Fibroblast of lung (primary cell): ENCODE measurements around the gene ZNF429. TPM values are rescaled to one million over a fixed set of nuclear protein-coding genes. Genes with fewer than 3 reads are reported as not detected.
A peak's percentile ranks its signal among the peaks of the same experiment; 100 is the strongest.

Source experiments
- DNase-seq, 2 donors: peaks; one replicate each; pipeline versions ENCODE4 v3.0.0 to v3.0.0-alpha.2; 2010; ENCODE audit warnings: low read depth in 2 of 2
- H2AFZ ChIP-seq: 2 replicates; pipeline ENCODE4 v1.5.1; 2012; ENCODE audit warnings: low read length, control low read depth, inconsistent platforms
- H3K27ac ChIP-seq: 2 replicates; pipeline ENCODE4 v1.5.1; 2011; ENCODE audit warnings: low read length, control low read depth; ENCODE audit not compliant: insufficient read depth
- H3K27me3 ChIP-seq: 2 replicates; pipeline ENCODE4 v1.5.1; 2011; ENCODE audit warnings: mild to moderate bottlenecking, low read length; ENCODE audit not compliant: control insufficient read depth, insufficient read depth
- H3K36me3 ChIP-seq: 2 replicates; pipeline ENCODE4 v1.5.1; 2011; ENCODE audit warnings: low read length; ENCODE audit not compliant: control insufficient read depth, insufficient read depth
- H3K4me1 ChIP-seq: 2 replicates; pipeline ENCODE4 v1.5.1; 2011; ENCODE audit warnings: low read length; ENCODE audit not compliant: control insufficient read depth, insufficient read depth; ENCODE audit errors: extremely low read depth
- H3K4me2 ChIP-seq: 2 replicates; pipeline ENCODE4 v1.5.1; 2011; ENCODE audit warnings: low read length, control low read depth; ENCODE audit not compliant: insufficient read depth; ENCODE audit errors: extremely low read depth
- H3K4me3 ChIP-seq, 4 experiments: fragments of 200-600 bp in 1 of 4; sonication (generic) in 1 of 4; replicated peaks in 1 of 4; 2 replicates each; pipeline ENCODE4 v1.5.1; 2011 to 2016; ENCODE audit warnings: low read length in 4 of 4, low read depth in 3 of 4, mild to moderate bottlenecking in 3 of 4, control low read depth in 2 of 4, inconsistent platforms in 1 of 4, mixed read lengths in 1 of 4; ENCODE audit not compliant: insufficient read depth in 1 of 4; ENCODE audit errors: control extremely low read depth in 1 of 4
- H3K79me2 ChIP-seq: 2 replicates; pipeline ENCODE4 v1.5.1; 2012; ENCODE audit warnings: mild to moderate bottlenecking, low read length, inconsistent platforms; ENCODE audit not compliant: control insufficient read depth, insufficient read depth
- H3K9ac ChIP-seq: 2 replicates; pipeline ENCODE4 v1.5.1; 2011; ENCODE audit warnings: mild to moderate bottlenecking, low read length, control low read depth; ENCODE audit not compliant: insufficient read depth
- H3K9me3 ChIP-seq: 2 replicates; pipeline ENCODE4 v1.5.1; 2012; ENCODE audit warnings: low read depth, low read length; ENCODE audit not compliant: control insufficient read depth, insufficient read depth
- H4K20me1 ChIP-seq: 2 replicates; pipeline ENCODE4 v1.5.1; 2011; ENCODE audit warnings: low read length; ENCODE audit not compliant: control insufficient read depth, insufficient read depth; ENCODE audit errors: extremely low read depth
- CTCF ChIP-seq, 2 donors: IDR thresholded peaks in 1 of 2; conservative IDR thresholded peaks in 1 of 2; 1 replicate in 1 of 2; 2 replicates in 1 of 2; pipeline ENCODE4 v1.5.1; 2011 to 2012; ENCODE audit warnings: low read length in 2 of 2, control low read depth in 1 of 2, inconsistent platforms in 1 of 2, low read depth in 1 of 2, mild to moderate bottlenecking in 1 of 2
- EZH2 ChIP-seq: IDR thresholded peaks from 2 replicates; pipeline ENCODE4 v1.5.1; 2012; ENCODE audit warnings: low read length, control low read depth, mild to moderate bottlenecking; ENCODE audit errors: missing control alignments
- polyA minus RNA-seq: library from RNA; depleted of rRNA, polyadenylated mRNA; stranded (reverse); fragments of >200 nt; gene quantifications from 2 replicates; pipeline ENCODE4 v1.2.3, GENCODE V29; 2011; ENCODE audit warnings: low replicate concordance
- polyA plus RNA-seq, 2 donors: library from polyadenylated mRNA; depleted of rRNA in 1 of 2; stranded (reverse) in 1 of 2; unstranded in 1 of 2; fragments of >200 nt; gene quantifications; 2 replicates each; pipeline ENCODE4 v1.2.1, GENCODE V29; 2011 to 2012; ENCODE audit warnings: missing spikeins in 1 of 2
- total RNA-seq: library from RNA; depleted of rRNA; stranded (reverse); fragments of >200 nt; gene quantifications from 2 replicates; pipeline ENCODE4 v1.2.1, GENCODE V29; 2014

ZNF429 gene
- total RNA-seq (5.4 and 5.6 TPM in 2 replicates), polyA plus RNA-seq (6.3 and 7.5 TPM in 2 replicates), polyA minus RNA-seq (7.9 TPM in 1 of 2 replicates, not detected in the other)
- polyA plus RNA-seq (2012), result 3.2 and 4.1 TPM in 2 replicates

GRCh38 chr19:21505459-21506451 is at the start of gene ZNF429:
Gene ZNF429 (plus strand): TSS chr19:21505602. CDS start chr19:21505772, 170 bp downstream.
- peak; percentile 92 to 93 for DNase-seq
- H3K4me1 ChIP-seq, result no peaks in the 10 kb centered on the region
- H3K36me3 ChIP-seq, result peaks cover 2% of the 10 kb centered on the region
- H3K4me3 ChIP-seq, result peak within 1 kb of the TSS; percentile 75 to 91 (median 82)
- H3K27ac ChIP-seq, result peak within 1 kb of the TSS; percentile 96
- H2AFZ ChIP-seq, result peak within 1 kb of the TSS; percentile 95
- no peaks in the 10 kb centered on the region for H3K27me3 ChIP-seq
- peak within 1 kb of the TSS; percentile 44 for H3K4me2 ChIP-seq
- TF ChIP-seq CTCF (conservative IDR thresholded peaks at IDR 0.05 in 1 of 2, IDR thresholded peaks at IDR 0.05 in 1 of 2; ENCODE audit: low read depth in 1 of 2, low read length in 2 of 2) (no peak), EZH2 (no peak)
- H4K20me1 ChIP-seq, result no peaks in the 10 kb centered on the region
- H3K79me2 ChIP-seq, result peaks cover 2% of the 10 kb centered on the region
- peak within 1 kb of the TSS; percentile 85 for H3K9ac ChIP-seq
- H3K9me3 ChIP-seq, result no peaks in the 10 kb centered on the region

- DNase-seq, result no peak
- no peaks in the 10 kb centered on the region for H3K27me3 ChIP-seq
- no peak for TF ChIP-seq EZH2
- TF ChIP-seq CTCF (conservative IDR thresholded peaks at IDR 0.05 in 1 of 2, IDR thresholded peaks at IDR 0.05 in 1 of 2; ENCODE audit: low read depth in 1 of 2, low read length in 2 of 2), result no peak
- no peak overlapping the region for H3K4me3 ChIP-seq
- H3K9ac ChIP-seq, result no peak overlapping the region
- H2AFZ ChIP-seq, result no peak overlapping the region
- H3K79me2 ChIP-seq, result no peaks in the 10 kb centered on the region
- no peaks in the 10 kb centered on the region for H3K4me1 ChIP-seq
- H3K4me2 ChIP-seq, result no peak overlapping the region
- H3K36me3 ChIP-seq, result no peaks in the 10 kb centered on the region
- H4K20me1 ChIP-seq, result no peaks in the 10 kb centered on the region
- no peak overlapping the region for H3K27ac ChIP-seq
- no peaks in the 10 kb centered on the region for H3K9me3 ChIP-seq
Measured at GRCh38 chr19:21460686-21461085, 44.7 kb upstream of the ZNF429 start.

GRCh38 chr19:21462540-21462939 is 42.9 kb upstream of the ZNF429 start:
- no peak overlapping the region for H3K4me3 ChIP-seq
- H2AFZ ChIP-seq, result no peak overlapping the region
- H3K4me1 ChIP-seq, result no peaks in the 10 kb centered on the region
- no peaks in the 10 kb centered on the region for H4K20me1 ChIP-seq
- TF ChIP-seq CTCF (conservative IDR thresholded peaks at IDR 0.05 in 1 of 2, IDR thresholded peaks at IDR 0.05 in 1 of 2; ENCODE audit: low read depth in 1 of 2, low read length in 2 of 2), result no peak
- TF ChIP-seq EZH2, result no peak
- no peak for DNase-seq
- H3K9ac ChIP-seq, result no peak overlapping the region
- no peak overlapping the region for H3K4me2 ChIP-seq
- H3K9me3 ChIP-seq, result no peaks in the 10 kb centered on the region
- no peak overlapping the region for H3K27ac ChIP-seq
- no peaks in the 10 kb centered on the region for H3K36me3 ChIP-seq
- no peaks in the 10 kb centered on the region for H3K79me2 ChIP-seq
- no peaks in the 10 kb centered on the region for H3K27me3 ChIP-seq
